Measurements from ENCODE around the gene COL15A1.

The COL15A1 gene

DNA sequence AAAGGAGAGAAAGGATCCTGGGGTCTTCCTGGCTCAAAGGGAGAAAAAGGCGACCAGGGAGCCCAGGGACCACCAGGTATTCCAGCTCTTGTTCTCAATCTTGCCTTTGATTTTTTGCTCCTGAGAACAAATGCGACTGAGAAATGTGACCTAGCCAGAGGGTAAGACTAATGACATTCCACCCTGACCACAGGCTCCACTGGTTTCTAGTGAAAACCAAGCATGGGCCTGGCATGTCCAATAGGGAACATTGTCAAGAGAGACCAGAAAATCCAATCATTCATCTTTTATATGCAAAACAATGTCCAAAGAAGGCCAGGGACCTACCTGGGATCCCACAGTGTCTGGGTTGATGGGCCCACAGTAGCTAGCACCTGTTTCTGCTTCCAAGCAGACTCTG lies 110.9 kb downstream of the COL15A1 start:
- H3K4me1 ChIP-seq (ENCODE audit: low read length): peaks cover 37% of the 10 kb centered on the region
- H3K36me3 ChIP-seq (replicated peaks; ENCODE audit: low read depth, low read length): no peaks in the 10 kb centered on the region
- H3K4me2 ChIP-seq (ENCODE audit: low read length): no peak overlapping the region
- H3K79me2 ChIP-seq (ENCODE audit: low read length): no peaks in the 10 kb centered on the region
- H3K9me3 ChIP-seq (ENCODE audit: insufficient read depth, low read length): no peaks in the 10 kb centered on the region
- peaks cover 3% of the 10 kb centered on the region; the same call in 1 of the 2 replicates for H3K27me3 ChIP-seq (ENCODE audit: low read depth, low read length)
- no peak overlapping the region for H3K4me3 ChIP-seq (ENCODE audit: low read length)
- no peak overlapping the region for H3K9ac ChIP-seq (ENCODE audit: low read length)
- no peaks in the 10 kb centered on the region for H4K20me1 ChIP-seq (ENCODE audit: insufficient read depth, low read length)
- no peak overlapping the region for H2AFZ ChIP-seq (ENCODE audit: low read depth, low read length)
- H3K27ac ChIP-seq (ENCODE audit: low read length): no peak overlapping the region
- TF ChIP-seq, protein P1, sequence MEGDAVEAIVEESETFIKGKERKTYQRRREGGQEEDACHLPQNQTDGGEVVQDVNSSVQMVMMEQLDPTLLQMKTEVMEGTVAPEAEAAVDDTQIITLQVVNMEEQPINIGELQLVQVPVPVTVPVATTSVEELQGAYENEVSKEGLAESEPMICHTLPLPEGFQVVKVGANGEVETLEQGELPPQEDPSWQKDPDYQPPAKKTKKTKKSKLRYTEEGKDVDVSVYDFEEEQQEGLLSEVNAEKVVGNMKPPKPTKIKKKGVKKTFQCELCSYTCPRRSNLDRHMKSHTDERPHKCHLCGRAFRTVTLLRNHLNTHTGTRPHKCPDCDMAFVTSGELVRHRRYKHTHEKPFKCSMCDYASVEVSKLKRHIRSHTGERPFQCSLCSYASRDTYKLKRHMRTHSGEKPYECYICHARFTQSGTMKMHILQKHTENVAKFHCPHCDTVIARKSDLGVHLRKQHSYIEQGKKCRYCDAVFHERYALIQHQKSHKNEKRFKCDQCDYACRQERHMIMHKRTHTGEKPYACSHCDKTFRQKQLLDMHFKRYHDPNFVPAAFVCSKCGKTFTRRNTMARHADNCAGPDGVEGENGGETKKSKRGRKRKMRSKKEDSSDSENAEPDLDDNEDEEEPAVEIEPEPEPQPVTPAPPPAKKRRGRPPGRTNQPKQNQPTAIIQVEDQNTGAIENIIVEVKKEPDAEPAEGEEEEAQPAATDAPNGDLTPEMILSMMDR (IDR thresholded peaks at IDR 0.05; ENCODE audit: low read depth, low read length): no peak
- TF ChIP-seq EZH2phosphoT487 (IDR thresholded peaks at IDR 0.05; ENCODE audit: low read depth): no peak

DNA sequence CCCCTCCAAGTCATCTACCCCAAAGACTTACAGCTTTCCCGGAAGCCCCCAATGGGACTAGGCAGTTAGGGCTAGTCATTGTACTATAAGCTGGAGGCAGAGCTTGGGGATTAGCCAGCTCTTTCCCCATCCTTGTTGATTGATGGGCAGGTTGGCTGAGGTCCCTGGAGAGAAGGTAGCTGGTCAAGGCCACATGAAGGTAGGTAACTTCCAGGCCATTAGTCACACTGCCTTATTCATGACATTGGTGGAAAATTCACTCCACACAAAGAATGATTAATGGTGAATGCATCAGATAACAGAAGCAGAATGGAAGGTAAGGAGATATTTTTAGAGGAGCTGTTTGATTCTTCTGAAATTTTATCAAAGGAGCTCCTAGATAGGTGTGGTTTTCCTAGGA lies 111.7 kb downstream of the COL15A1 start:
- H2AFZ ChIP-seq (ENCODE audit: low read depth, low read length): no peak overlapping the region
- peaks cover 3% of the 10 kb centered on the region; the same call in 1 of the 2 replicates for H3K27me3 ChIP-seq (ENCODE audit: low read depth, low read length)
- no peak overlapping the region for H3K4me3 ChIP-seq (ENCODE audit: low read length)
- H3K4me2 ChIP-seq (ENCODE audit: low read length): no peak overlapping the region
- peaks cover 41% of the 10 kb centered on the region for H3K4me1 ChIP-seq (ENCODE audit: low read length)
- H3K9ac ChIP-seq (ENCODE audit: low read length): no peak overlapping the region
- H3K36me3 ChIP-seq (replicated peaks; ENCODE audit: low read depth, low read length): no peaks in the 10 kb centered on the region
- no peaks in the 10 kb centered on the region for H3K9me3 ChIP-seq (ENCODE audit: insufficient read depth, low read length)
- no peak overlapping the region for H3K27ac ChIP-seq (ENCODE audit: low read length)
- H3K79me2 ChIP-seq (ENCODE audit: low read length): no peaks in the 10 kb centered on the region
- H4K20me1 ChIP-seq (ENCODE audit: insufficient read depth, low read length): no peaks in the 10 kb centered on the region
- TF ChIP-seq EZH2phosphoT487 (IDR thresholded peaks at IDR 0.05; ENCODE audit: low read depth): no peak
- TF ChIP-seq, protein P1 (IDR thresholded peaks at IDR 0.05; ENCODE audit: low read depth, low read length): no peak

DNA sequence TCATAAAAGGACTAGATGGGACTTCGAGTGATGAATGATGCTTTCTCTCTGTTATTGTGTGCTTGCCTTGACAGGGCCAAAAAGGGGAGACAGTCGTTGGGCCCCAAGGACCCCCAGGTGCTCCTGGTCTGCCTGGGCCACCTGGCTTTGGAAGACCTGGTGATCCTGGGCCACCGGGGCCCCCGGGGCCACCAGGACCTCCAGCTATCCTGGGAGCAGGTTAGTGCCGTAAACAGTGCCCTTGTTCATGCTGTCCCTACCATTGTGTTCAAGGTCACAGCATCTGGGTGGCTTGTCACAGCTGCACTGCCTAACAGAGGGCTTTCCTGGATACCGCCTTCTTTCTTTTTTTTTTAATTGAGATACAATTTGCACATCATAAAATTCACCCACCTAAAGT lies 112.5 kb downstream of the COL15A1 start:
- Histone ChIP-seq H3K36me3 (replicated peaks; ENCODE audit: low read depth, low read length) (no peaks in the 10 kb centered on the region), H3K4me2 (ENCODE audit: low read length) (no peak overlapping the region), H3K9ac (ENCODE audit: low read length) (no peak overlapping the region), H3K9me3 (ENCODE audit: insufficient read depth, low read length) (no peaks in the 10 kb centered on the region), H3K79me2 (ENCODE audit: low read length) (no peaks in the 10 kb centered on the region), H3K4me3 (ENCODE audit: low read length) (no peak overlapping the region), H3K27ac (ENCODE audit: low read length) (no peak overlapping the region), H2AFZ (ENCODE audit: low read depth, low read length) (no peak overlapping the region), H3K27me3 (ENCODE audit: low read depth, low read length) (peaks cover 3% of the 10 kb centered on the region; the same call in 1 of the 2 replicates), H4K20me1 (ENCODE audit: insufficient read depth, low read length) (no peaks in the 10 kb centered on the region), H3K4me1 (ENCODE audit: low read length) (peaks cover 40% of the 10 kb centered on the region)
- TF ChIP-seq, protein P1 (IDR thresholded peaks at IDR 0.05; ENCODE audit: low read depth, low read length): no peak

DNA sequence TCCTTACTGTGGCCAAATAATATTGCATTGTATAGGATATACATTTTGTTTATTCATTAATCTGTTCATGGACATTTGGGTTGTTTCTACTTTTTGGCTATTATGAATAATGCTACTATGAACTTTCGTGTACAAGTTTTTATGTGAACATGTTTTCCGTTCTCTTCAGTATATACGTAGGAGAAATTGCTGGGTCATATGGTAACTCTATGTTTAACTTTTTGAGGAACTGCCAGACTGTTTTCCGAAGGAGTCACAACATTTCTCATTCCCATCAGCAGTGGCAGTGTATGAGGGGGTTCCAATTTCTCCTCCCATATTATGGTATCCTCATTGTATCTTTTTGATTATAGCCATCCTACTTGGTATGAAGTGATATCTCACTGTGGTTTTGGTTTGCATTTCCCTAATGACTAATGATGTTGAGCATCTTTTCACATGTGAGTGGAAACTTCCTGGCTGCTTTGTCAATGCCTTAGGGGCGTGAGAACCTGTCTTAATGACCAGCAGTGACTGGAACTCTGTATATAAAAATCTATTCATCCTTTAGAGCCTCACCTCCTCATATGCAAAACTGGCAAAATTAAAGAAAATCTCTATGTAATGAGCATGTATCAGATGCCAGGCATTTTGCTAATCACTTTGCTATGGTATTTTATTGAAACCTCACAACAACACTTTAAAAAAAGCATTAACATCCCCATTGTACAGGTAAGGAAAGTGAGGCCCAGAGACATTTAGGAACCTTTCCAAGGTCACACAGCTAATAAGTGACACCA lies 113.4 kb downstream of the COL15A1 start:
- Histone ChIP-seq H3K9me3 (ENCODE audit: insufficient read depth, low read length) (no peaks in the 10 kb centered on the region), H3K27me3 (ENCODE audit: low read depth, low read length) (peaks cover 3% of the 10 kb centered on the region; the same call in 1 of the 2 replicates), H2AFZ (ENCODE audit: low read depth, low read length) (no peak overlapping the region), H3K4me3 (ENCODE audit: low read length) (peak overlapping the region; percentile 56; the same call in 1 of the 2 replicates), H3K27ac (ENCODE audit: low read length) (peak overlapping the region; percentile 49; the same call in 1 of the 2 replicates), H3K9ac (ENCODE audit: low read length) (peak overlapping the region; percentile 16; the same call in 1 of the 2 replicates), H3K36me3 (replicated peaks; ENCODE audit: low read depth, low read length) (no peaks in the 10 kb centered on the region), H3K4me2 (ENCODE audit: low read length) (peak overlapping the region; percentile 88), H4K20me1 (ENCODE audit: insufficient read depth, low read length) (no peaks in the 10 kb centered on the region), H3K4me1 (ENCODE audit: low read length) (peaks cover 35% of the 10 kb centered on the region), H3K79me2 (ENCODE audit: low read length) (no peaks in the 10 kb centered on the region)
- TF ChIP-seq EZH2phosphoT487 (IDR thresholded peaks at IDR 0.05; ENCODE audit: low read depth): no peak
- TF ChIP-seq, protein P1 (IDR thresholded peaks at IDR 0.05; ENCODE audit: low read depth, low read length): no peak
